ENCODE measurements around the gene EIF4G3. TPM values are rescaled to one million over a fixed set of nuclear protein-coding genes. Genes with fewer than 3 reads are reported as not detected.

Gene EIF4G3
- polyA plus RNA-seq, 1 of the 3 experiments (the other 2 are of a cell fraction) = 32.0 TPM

GRCh38 chr1:20932437-20932977 lies 244.2 kb downstream of the EIF4G3 start:
- Histone ChIP-seq H3F3A (replicated peaks; ENCODE audit: insufficient read depth) (peaks cover 6% of the 10 kb centered on the region), H3K27me3 (ENCODE audit: insufficient read depth) (no peaks in the 10 kb centered on the region), H3K9me2 (no peaks in the 10 kb centered on the region), H3K9me3 (no peaks in the 10 kb centered on the region), H4K20me1 (ENCODE audit: insufficient read depth) (no peaks in the 10 kb centered on the region), H3K4me2 (no peak overlapping the region), H3K36me3 (replicated peaks in 1 of 2; ENCODE audit: control insufficient read depth in 1 of 2, insufficient read depth in 2 of 2, low read length in 1 of 2) (peaks cover 17 to 26% of the 10 kb centered on the region in 2 experiments), H3K27ac (ENCODE audit: low read depth in 2 of 2, low read length in 1 of 2) (no peak overlapping the region), H3K9ac (no peak overlapping the region), H3K4me1 (ENCODE audit: control insufficient read depth in 1 of 2, insufficient read depth in 2 of 2, low read depth in 1 of 2, low read length in 1 of 2) (no peaks in the 10 kb centered on the region), H3K79me2 (ENCODE audit: insufficient read depth) (no peaks in the 10 kb centered on the region), H3K4me3 (ENCODE audit: low read depth in 2 of 2, low read length in 1 of 2) (no peak overlapping the region), H2AFZ (ENCODE audit: low read depth) (no peak overlapping the region)
- no peak for TF ChIP-seq JUND (IDR thresholded peaks at IDR 0.05)
- no peak for TF ChIP-seq CTCF (IDR thresholded peaks at IDR 0.05)
- TF ChIP-seq MEF2A (IDR thresholded peaks at IDR 0.05; ENCODE audit: borderline replicate concordance, low read depth) = no peak
- TF ChIP-seq SIN3A (IDR thresholded peaks at IDR 0.05; ENCODE audit: borderline replicate concordance, low read depth, low read length) = no peak
- no peak for TF ChIP-seq SMC3 (IDR thresholded peaks at IDR 0.05; ENCODE audit: low read depth, low read length)
- TF ChIP-seq MAX (IDR thresholded peaks at IDR 0.05; ENCODE audit: low read depth) = no peak
- TF ChIP-seq REST (IDR thresholded peaks at IDR 0.05; ENCODE audit: low read depth, low read length) = no peak
- TF ChIP-seq IRF3 (IDR thresholded peaks at IDR 0.05; ENCODE audit: low read depth, low read length) = no peak
- no peak for TF ChIP-seq EZH2phosphoT487 (IDR thresholded peaks at IDR 0.05; ENCODE audit: borderline replicate concordance, low read depth)
- no peak for TF ChIP-seq RFX5 (IDR thresholded peaks at IDR 0.05; ENCODE audit: low read length)
- no peak for TF ChIP-seq CHD2 (IDR thresholded peaks at IDR 0.05; ENCODE audit: low read length, partially characterized antibody)
- TF ChIP-seq GABPA (IDR thresholded peaks at IDR 0.05; ENCODE audit: low read depth) = no peak
- TF ChIP-seq RAD21 (IDR thresholded peaks at IDR 0.05; ENCODE audit: low read length) = no peak
- TF ChIP-seq ZBTB33 (IDR thresholded peaks at IDR 0.05; ENCODE audit: borderline replicate concordance, low read depth) = no peak
- no peak for TF ChIP-seq NRF1 (IDR thresholded peaks at IDR 0.05; ENCODE audit: low read depth, low read length)
- TF ChIP-seq EP300 (IDR thresholded peaks at IDR 0.05; ENCODE audit: borderline replicate concordance in 1 of 2, low read depth in 1 of 2, low read length in 1 of 2) = no peak
- no peak for TF ChIP-seq FOSL2 (IDR thresholded peaks at IDR 0.05; ENCODE audit: borderline replicate concordance, low read depth)
- TF ChIP-seq GATA2 (CRISPR knock-in tag; IDR thresholded peaks at IDR 0.05) = no peak
- TF ChIP-seq YY1 (IDR thresholded peaks at IDR 0.05; ENCODE audit: low read depth) = no peak
- DNase-seq = no peak
- WGBS (ENCODE audit: low lambda C conversion rate) = over 99% methylated on average over 8 of the region's 8 CpGs
- POLR2A ChIA-PET = no interaction called here
- CTCF ChIA-PET = interaction anchor here (1.5 to 1.6 kb wide), 2 partner anchors 14 to 262 kb away, joined by 3 to 5 read pairs; no protein-coding TSS in a partner anchor
